HG03064 (cell line): ENCODE data around the gene RALGPS2.

ENCODE experiments used
- ATAC-seq: cut with Tn5 transposase; IDR thresholded peaks from one replicate; pipeline ENCODE4 v1.9.1; 2021; ENCODE audit warnings: low read depth; ENCODE audit not compliant: unreplicated experiment

Gene RALGPS2

GRCh38 chr1:178960482-178961240 is 235.6 kb downstream of the RALGPS2 start:
- ATAC-seq = no peak

DNA sequence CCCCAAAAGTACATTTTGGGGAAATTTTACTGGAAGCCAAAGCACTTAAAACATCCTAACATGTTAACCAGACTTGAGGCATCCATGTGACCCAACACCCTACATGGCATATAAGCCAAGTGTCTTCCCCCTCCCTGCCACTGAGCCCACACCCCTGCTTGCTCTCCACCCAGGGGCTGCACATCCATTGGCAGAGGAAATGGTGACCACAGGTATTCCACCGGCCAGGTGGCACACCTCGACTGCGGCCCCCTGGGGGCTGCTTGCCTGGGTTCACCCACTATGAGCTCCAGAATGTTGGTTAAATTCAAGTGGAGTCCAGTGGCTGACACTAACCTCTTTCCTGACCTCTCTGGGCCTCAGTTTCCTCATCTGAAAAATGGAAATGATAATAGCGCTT is 236.3 kb downstream of the RALGPS2 start:
- no peak for ATAC-seq

DNA sequence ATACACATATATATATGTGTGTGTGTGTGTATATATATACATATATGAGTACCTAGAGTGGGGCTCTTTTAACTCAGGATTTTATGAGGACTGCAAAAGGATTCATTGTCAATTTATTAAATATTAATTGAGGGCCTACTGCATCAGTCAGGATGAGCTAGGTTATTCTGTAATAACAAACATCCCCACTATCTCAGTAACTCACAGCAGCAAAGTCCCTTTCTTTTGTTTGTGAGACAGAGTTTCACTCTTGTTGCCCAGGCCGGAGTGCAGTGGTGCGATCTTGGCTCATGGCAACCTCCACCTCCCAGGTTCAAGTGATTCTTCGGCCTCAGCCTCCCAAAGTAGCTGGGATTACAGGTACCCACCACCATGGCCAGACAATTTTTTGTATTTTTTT is 236.8 kb downstream of the RALGPS2 start:
- no peak for ATAC-seq

GRCh38 chr1:178962853-178963711 is 238.0 kb downstream of the RALGPS2 start:
- no peak for ATAC-seq

GRCh38 chr1:178964469-178965330 is 239.7 kb downstream of the RALGPS2 start:
- no peak for ATAC-seq

DNA sequence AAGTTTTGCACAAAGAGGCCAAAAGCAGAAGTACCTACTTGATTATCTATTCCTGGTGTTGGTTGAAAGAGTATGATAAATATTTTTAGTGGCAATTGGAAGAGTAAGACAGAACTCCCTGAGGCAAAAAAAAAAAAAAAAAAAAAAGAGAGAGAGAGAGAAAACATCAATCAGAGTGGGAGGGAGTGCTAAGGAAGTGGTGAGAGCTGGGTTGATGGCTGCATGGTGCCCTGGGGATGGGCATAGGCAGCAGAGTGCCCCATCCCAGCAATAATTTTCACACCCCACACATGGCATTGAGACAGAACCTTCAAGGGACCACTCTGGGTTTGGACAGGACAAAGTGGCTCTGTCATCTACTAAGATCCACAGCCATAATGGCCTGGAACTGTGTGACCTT is 241.3 kb downstream of the RALGPS2 start:
- ATAC-seq = no peak

DNA sequence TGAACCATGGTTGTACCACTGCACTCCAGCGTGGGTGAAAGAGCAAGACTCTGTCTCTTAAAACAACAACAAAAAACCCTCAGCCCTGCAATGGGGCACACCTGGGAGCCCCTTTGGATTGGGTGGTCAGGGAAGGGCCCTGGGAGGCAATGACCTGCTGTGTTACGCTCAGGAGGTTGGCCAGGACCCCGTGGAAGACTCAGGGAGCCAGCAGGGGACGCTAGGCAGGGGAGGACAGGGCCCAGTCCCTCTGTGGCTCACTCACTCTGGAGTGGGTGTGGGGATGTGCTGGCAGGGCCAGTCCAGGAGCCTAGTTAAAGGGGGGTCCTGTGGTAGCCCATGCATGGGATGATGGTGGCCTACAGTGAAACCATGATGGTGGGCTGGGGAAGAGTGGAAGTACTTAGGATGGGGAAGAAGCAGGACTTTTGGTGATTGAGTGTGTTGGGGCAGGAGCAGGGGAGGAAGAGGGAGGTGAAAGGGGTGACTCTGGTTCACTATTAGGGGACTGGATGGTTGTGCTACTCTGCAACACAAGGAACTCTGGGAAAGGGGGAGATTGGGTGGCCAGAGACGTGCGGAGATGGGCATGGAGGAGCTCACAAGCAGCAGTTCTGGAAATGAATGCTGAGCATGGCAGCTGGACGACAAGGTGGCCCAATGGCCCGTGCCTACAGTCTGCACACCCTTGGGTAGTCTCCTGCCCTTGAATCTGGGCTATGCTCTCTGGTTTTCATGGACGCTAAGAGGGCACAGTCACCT is 244.4 kb downstream of the RALGPS2 start:
- no peak for ATAC-seq

- ATAC-seq = no peak
Measured at GRCh38 chr1:178970184-178970583, 245.1 kb downstream of the RALGPS2 start.
